HCEC 1CT (cell line): ENCODE measurements around the gene CFAP97D1.
"Not testable (repeated sequence)": the region's sequence is repeated elsewhere in the genome, so short reads cannot be mapped to it uniquely, and the experiment has no call there.

Experiments
- DNase-seq: peaks from one replicate; pipeline ENCODE4 v3.0.0-alpha.2; 2017

The CFAP97D1 gene

DNA sequence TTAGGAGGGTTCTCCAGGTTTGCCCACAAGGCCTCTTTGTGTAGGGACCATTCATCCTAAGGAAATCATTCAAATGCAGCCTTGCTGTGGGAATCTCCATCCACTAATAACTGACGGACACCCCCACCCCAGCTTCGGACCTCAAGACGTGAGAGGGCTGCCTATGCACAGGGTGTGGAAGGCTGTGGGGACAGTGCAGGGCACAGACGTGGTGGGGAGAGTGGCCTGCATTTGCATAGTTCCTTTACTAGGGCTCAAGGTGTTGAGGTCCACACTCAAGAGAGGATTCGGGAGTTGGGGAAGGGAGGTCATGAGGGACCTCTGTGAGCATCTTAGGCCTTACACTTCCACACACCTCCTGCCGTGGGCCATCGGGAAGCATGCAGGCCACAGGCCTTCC is 11.3 kb upstream of the CFAP97D1 start:
- no peak for DNase-seq

DNA sequence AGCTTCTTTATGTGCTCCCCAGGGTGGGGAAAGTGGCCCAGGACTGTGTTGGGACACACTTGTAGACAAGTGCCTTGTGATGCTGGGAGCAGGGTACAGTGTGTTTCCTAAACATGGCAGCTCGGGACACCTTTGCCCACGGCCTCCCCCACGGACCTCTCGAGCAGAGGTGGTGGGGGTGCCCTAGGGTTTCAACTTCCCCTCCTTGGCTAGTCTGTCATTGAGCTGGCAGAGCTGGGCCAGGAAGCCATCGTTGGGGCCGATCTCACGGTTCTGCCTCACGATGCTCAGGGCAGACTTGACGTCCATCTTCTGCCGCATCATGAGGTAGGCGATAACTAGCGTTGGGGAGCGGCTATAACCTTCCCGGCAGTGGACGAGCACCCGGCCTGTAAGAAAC is 10.8 kb upstream of the CFAP97D1 start:
- DNase-seq = no peak

DNA sequence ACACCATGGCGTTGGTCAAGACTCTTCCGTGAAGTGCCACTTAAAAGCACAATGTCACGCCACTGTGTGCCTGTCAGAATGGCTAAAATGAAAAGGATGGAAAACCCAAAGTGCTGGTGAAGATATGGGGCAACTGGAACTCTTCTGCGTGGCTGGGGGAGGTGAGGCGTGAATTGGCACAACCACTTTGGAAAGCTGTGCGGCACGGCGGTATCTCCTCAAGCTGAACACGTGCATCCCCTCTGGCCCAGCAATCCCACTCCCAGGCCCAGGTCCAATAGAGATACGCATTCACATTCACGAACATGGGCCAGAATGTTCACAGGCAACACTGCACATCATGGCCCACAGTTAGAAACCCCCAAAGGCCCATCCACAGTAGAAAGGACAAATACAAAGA is 10.4 kb upstream of the CFAP97D1 start:
- DNase-seq = no peak

DNA sequence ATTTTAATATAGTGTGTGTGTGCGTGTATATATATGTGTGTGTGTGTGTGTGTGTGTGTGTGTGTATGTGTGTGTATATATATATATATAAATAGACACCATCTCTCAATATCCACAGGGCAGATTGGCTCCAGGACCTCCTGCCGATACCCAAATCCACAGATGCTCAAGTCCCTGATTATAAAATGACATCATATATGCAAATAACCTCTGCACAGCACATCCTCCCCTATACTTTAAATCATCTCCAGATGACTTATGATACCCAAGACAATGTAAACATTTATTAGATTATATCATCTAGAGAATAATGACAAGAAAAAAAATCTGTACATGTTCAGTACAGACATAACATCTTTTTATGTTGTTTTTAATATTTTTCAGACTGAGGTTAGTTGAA is 9.3 kb upstream of the CFAP97D1 start:
- no peak for DNase-seq

DNA sequence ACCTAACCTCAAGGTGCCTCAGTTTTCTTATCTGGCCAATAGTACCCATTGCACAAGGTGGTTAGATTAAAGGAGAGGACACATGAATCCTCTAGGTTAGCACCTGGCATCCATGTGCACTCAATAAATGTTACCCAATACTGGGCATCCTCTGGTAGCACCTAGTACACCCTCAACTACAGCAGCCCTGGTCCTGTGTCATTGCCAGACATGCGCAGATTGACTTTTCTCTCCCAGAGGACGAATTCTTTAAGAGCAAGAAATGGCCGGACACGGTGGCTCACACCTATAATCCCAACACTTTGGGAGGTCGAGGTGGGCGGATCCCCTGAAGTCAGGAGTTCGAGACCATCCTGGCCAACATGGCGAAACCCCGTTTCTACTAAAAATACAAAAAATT is 8.8 kb upstream of the CFAP97D1 start:
- no peak for DNase-seq

DNA sequence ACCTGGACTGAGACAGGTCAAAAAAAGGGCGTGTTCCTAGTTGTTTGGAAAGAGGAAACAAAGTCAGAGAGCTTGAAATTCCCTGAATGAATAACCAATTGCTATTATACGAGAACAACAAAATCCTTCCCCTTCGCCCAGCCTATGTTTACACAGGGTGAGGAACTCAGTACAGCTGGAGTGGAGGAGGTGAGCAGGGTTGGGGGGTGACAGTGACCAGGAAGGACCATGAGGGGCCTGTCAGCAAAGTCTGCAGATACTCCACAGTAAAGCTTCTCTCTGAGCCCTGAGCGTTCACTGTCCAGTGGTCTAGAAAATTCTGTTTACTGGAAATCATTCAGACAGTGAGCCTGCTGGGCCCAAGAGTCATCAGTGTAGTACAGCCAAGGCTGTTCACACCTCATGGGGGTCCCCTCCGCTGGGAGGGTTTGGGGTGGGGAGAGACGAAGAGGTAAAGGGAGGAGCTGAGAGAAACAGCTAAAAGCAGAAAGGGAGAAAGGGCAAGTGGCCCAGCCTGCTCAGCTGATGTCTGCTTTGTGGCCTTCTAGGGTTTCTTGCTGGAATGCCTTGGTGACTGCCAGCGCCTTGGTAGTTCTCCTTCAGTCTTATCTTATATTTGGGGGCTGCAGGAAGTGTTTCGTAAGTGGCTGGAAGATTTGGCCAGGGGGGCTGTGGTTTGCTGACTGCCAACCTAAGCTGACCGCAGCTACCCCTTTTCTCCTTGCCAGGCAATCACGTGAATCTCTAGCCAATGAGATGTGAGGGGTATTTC is 7.2 kb upstream of the CFAP97D1 start:
- no peak for DNase-seq

DNA sequence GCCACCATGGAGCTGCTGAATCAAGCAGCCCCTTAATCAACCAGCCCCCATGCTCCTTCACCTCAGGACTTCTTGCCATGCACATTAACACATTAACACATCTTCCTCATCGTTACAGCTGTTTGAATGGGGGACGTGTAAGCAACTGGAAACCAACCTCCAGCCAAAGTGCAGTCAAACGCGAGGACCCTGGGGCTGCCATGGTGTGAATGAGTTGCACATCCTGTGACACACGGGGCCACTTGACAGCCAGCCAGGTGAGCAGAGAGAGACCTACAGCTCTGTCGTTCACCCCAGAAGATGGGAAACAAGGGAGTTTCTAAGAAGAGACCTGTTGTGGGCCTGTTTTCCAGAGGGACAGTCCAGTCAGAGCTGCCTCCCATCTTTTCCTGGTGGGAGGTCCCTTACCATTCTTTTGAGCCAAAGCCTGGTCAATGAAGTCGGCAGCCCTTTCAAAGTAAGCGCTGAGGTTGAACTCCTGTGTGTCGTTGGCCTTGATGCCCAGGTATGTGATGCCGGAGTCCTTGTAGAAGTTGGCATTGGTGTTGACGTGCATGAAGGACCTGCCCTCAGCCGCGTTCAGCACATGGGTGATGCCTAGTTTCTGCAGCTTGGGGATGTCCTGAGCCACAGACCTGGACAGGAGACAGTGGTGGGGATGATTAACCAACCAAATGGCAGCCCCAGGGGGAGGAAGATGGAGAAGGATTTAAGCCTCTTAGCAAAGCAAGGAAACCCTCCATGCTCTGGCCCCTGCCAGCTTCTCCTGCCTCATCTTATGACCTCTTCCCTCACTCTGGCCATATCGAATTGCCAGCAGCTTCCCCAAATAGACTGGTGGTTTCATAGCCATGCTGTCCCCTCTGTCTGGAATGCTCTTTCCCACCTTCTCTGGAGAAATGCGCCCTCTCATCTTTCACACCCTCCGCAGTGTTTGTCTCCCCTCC is 5.7 kb upstream of the CFAP97D1 start:
- no peak for DNase-seq

DNA sequence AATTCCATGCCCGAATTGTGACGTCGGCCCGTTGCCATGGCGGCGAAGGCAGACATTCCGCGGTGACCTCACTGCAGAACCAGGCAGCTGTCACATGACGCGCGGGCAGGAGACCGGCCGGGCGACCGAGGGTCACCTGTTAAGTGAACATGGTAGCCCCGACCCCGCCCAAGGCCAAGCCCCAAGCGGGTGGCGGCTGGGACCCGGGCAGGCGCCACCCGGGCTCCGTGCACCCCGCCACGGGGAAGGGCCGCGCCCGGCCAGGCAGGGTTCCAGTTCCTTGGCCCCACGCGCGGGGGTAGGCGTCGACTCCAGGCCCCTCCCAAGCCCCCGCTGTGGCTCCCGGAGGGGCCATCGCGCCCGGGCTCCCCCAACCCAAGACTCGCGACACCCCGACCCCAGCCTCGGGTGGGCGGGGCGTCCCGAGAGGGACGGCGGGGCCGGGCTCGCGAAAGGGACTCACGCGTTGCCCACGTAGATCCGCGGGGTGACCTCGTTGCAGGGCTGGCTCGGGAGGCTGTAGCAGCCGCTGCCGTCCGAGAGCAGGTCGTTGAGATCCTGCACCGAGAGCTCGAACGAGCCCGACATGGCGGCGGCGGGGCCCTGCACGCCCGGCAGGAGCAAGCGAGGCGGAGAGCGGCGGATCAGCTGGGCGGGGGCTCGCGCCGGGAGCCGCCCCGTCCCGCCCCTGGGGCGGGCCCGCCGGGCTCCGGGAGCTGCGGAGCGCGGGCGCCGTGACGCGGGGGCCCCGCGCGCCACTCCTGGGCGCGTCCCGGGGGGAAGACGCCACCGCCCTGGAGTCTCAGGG is 1.7 kb upstream of the CFAP97D1 start, which contains the start of gene DUSP3:
Gene DUSP3 (minus strand): TSS at position 641 of the 808 bp plus-strand sequence. CDS start 53 bp downstream, at position 588.
- peak; percentile 91 for DNase-seq

DNA sequence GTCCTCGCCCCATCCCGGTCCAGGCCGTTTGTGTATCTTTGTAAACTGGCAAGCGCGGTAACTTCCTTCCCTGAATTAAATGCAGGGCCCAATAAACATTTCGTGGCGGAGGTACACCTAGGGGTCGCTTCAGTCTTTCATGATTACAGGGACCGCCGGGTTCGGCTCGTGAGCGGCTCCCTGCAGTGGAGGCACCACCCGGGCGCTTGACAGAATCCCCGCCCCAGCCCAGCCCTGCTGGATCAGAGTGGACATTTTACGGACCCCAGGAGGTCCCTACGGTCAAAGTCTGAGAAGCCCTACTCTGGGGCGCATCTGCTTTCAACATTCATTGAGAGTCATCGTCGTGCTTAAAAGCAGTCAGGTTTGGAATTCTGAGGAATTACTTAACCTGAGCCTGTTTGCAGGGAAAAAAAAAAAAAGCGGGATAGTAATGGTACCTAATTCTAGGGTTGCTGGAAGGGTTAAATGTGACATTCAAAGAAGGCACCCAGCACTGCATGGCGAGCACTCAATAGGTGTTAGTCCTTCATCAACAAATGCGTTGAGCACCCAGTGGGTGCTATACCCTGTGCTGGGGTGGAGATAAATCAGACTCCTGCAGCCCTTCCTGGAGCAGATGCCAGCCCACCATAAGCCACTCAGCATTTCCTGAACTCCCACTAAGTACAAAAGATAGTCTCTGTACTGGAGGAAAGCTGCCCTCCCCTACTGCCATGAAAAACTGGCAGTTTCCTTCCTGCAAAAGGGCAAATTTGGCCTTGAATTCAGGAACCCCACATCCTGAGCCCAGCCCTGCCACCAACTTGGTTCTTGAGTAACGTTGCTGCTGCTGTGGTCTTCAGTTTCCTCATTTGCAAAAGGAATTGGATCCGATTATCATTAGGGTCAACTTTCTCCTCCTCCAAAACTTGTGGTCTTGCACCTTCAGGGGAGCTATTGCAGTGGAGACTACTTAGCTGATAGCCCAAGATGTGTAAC is 800 bp upstream of the CFAP97D1 start:
- no peak for DNase-seq

DNA sequence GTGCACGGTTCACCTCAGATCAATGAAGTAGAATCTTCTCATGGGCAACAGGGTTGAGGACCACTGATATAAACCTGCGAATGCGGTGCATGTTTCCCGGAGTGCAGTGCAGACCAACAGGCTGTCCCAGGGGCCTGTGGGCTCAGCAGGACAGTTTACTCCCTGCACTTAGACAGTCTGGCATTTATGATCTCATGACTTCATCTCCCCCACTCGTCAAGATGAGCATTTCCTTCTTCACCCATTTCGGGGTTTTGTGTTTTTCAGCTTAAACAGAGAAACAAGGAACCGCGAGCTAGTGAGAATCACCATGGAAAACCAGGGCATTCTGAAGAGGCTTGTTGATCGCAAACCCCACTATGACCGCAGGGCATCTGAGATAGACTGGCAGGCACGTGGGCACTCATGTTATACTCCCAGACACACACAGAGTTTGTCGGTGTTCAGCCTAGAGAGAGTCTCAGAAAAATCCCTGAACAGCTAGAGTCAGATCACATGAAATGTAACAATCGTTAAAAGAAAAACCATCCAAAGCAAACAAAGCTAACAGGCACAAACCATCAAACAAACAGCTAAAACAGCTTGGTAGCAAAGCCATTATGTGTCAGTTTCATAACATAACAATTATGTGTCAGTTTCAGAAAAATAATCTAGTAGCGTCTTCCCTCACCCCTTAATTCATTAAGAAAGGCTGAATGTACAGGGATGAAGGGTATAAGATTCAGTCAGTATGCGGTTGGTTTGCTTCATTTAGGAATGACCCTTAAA is 2.9 kb downstream of the CFAP97D1 start:
- DNase-seq = no peak

DNA sequence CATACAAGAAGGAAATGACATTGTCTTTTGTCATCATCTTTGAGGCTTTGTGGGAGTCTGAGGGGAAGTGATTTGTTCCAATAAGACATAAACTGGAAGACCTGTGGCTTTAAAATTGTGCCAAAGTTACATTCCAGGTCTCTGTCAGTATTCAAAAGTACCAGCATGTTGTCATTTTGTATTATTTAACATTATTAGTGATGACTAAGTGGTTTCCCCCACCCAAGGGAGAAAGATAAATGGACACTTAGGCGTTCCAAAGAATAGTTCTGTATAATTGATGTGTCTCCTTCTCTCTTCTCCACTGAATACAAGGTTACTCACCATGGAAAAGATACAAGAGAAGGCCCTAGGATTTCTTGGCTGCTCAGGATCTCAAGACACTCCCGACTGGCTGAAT is 3.8 kb downstream of the CFAP97D1 start:
- peak; percentile 60 for DNase-seq

DNA sequence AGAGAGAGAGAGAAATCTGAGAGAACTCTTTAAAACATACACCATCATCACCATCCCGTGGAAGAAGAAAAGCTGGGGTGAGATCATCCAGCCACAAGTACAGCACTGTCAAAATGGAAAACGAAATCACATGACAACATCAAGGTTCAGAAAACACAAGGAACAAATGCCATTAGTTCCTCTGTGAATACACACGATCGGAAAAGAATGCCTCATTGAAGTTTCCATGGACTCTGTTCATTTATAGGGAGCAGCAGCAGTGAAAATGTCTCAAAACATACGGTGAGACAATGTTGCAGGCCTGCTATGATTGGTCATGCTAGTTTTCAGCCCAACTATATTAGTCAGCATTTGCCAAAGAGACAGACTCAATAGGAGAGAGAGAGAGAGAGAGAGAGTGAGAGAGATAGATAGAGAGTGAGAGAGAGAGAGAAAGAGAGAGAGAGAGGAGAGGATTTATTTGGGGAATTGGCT is 4.4 kb downstream of the CFAP97D1 start:
- DNase-seq = peak; percentile 70

DNA sequence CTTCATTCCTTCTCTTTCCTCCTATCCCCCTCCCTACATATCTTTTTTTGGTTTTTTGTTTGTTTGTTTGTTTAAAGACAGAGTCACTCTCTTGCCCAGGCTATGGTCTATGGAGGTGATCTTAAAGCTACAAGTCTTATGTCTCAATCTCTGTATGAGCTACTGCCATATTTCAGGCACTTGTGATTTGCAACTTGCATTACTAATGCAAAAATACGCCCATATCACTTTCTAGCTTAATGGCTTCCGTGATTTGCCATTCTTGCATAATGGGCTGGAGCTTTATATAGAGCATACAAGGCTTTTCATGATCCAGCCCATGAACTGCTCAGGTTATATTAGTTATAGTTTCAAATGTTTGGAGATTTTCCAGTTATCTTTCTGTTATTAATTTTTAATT is 7.5 kb downstream of the CFAP97D1 start:
- no peak for DNase-seq

DNA sequence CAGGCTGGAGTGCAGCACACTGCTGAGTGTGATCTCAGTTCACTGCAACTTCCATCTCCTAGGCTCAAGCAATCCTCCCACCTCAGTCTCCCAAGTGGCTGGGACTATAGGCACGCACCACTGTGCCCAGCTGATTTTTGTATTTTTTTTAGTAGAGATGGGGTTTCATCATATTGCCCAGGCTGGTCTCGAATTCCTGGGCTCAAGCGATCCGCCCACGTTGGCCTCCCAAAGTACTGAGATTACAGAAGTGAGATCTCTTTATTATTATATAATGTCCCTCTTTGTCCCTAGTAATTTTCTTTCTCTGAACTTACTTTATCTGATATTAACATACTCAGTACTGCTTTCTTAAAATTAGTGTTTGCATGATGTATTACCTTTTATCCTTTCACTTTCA is 8.3 kb downstream of the CFAP97D1 start:
- no peak for DNase-seq

DNA sequence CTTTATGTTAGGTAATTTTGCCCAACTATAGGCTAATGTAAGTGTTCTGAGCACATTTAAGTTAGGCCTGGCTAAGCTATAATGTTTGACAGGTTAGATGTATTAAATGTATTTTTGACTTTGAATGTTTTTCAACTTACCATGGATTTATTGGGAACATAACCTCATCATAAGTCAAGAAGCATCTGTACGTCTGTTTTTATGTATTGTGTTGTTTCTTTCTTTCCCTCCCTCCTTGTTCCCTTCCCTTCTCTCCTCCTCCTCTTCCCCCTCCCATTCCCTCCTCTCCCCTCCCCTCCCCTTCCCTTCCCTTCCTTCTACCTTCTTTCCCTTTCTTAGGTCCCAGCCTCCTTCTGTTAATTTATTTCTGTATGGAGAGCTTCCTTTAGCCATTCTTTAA is 9.2 kb downstream of the CFAP97D1 start:
- DNase-seq = no peak

DNA sequence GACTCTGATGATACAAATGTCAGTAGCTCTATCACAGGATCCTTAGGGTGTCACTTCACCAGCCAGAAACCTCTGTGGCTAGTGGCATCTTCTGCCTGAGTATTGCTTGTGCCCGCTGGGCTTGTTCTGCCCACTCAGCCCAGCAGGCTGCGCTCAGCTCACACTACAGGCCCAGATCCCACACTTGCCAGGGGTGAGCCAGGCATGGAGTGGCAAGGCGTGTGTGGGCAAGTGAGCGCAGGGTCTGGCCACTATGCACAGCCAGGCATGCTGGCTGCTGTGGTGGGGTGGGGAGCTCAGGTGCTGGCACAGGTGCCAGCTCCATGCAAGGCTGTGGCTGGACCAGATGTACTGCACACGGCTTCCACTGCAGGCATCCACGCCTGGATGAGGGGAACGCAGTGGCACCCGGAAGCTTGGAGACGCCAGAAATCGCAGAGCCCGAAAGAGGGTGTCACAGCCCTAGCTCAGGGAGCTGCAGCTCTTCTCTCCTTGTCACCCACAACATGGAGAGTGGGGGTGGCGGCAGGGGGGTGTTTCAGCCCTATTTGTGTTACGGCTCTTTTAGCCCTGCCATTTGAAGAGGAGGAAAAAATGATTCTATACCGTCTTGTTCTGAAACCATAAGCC is 10.2 kb downstream of the CFAP97D1 start:
- no peak for DNase-seq

DNA sequence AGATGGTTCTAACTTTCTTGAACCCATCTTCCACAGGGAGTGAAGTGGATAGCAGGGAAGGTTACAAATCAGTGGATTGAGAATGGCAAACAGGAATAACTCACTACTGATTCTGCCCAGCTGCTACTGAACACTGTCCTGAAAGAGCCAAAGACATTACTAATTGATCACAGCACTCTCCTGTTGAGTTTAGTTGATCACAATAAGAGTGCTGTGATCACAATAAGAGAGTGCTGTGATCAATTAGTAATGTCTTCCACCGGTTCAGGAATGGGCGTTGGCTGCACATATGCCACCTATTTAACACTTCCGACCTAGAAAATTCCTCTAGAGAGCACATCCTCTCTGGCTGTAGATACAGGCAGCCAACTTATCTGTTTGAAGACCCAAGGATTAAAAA is 11.4 kb downstream of the CFAP97D1 start:
- DNase-seq = peak; percentile 55

DNA sequence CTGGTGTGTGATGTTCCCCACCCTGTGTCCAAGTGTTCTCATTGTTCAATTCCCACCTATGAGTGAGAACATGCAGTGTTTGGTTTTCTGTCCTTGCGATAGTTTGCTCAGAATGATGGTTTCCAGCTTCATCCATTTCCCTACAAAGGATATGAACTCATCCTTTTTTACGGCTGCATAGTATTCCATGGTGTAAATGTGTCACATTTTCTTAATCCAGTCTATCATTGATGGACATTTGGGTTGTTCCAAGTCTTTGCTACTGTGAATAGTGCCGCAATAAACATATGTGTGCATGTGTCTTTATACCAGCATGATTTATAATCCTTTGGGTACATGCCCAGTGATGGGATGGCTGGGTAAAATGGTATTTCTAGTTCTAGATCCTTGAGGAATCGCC is 12.4 kb downstream of the CFAP97D1 start:
- not testable (repeated sequence) for DNase-seq

DNA sequence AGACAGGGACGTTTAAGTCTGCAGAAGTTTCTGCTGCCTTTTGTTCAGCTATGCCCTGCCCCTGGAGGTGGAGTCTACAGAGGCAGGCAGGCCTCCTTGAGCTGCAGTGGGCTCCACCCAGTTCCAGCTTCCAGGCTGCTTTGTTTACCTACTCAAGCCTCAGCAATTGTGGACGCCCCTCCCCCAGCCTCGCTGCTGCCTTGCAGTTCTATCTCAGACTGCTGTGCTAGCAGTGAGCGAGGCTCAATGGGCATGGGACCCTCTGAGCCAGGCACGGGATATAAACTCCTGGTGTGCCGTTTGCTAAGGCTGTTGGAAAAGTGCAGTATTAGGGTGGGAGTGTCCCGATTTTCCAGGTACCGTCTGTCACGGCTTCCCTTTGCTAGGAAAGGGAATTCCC is 17.8 kb downstream of the CFAP97D1 start:
- DNase-seq = not testable (repeated sequence)

DNA sequence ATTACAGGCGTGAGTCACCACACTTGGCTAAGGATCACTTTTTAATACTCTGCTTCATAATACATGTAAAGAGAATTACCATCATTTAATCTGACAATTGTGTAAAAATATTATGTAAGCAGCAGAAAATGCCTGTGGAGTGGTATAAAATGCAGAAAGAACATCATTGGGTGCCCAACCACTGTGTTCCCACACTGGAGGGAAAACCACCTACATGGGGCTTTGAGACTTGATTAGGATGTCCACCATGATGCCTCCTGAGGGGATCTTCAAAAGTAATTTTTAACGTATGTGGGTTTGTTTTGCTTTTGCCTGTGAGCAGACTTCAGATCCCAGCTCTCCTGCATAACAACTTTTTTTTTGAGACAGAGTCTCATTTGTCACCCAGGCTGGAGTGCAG is 18.8 kb downstream of the CFAP97D1 start:
- no peak for DNase-seq
